ENCODE measurements around the gene MSRB3.

GRCh38 chr12:65505386-65506121 lies 227.1 kb downstream of the MSRB3 start:
- no peak for TF ChIP-seq CTCF (IDR thresholded peaks at IDR 0.05)
- no peak for TF ChIP-seq POLR2A (IDR thresholded peaks at IDR 0.05)

Data from body of pancreas (tissue), 4 donors.